AG04449 (cell line): Measurements from ENCODE around the gene CFAP74.

Experiments used
- CTCF ChIA-PET: fragments of 350-600 bp; formaldehyde crosslinking; extraction: SDS; loops from one replicate; lab custom pipeline; 2021; ENCODE audit warnings: antibody characterized with exemption; lab: Yijun Ruan, JAX
- POLR2A ChIA-PET: fragments of 400-600, 350-600 bp; formaldehyde crosslinking; extraction: SDS; loops from one replicate; lab custom pipeline; 2020; ENCODE audit warnings: antibody characterized with exemption, inconsistent platforms; lab: Yijun Ruan, JAX
- DNase-seq: peaks from one replicate; pipeline ENCODE4 v3.0.0-alpha.2; 2010; ENCODE audit warnings: low read depth, low spot score
- H3K4me3 ChIP-seq: 2 replicates; pipeline ENCODE4 v1.5.1; 2011; ENCODE audit warnings: low read depth, mild to moderate bottlenecking, control low read depth, low read length
- TF ChIP-seq, protein P1 (sequence below): IDR thresholded peaks from one replicate; pipeline ENCODE4 v1.5.1; 2011; ENCODE audit warnings: mild to moderate bottlenecking, moderate library complexity, low read length, control low read depth, inconsistent platforms; ENCODE audit not compliant: insufficient read depth; ENCODE audit errors: missing control alignments

Gene CFAP74

DNA sequence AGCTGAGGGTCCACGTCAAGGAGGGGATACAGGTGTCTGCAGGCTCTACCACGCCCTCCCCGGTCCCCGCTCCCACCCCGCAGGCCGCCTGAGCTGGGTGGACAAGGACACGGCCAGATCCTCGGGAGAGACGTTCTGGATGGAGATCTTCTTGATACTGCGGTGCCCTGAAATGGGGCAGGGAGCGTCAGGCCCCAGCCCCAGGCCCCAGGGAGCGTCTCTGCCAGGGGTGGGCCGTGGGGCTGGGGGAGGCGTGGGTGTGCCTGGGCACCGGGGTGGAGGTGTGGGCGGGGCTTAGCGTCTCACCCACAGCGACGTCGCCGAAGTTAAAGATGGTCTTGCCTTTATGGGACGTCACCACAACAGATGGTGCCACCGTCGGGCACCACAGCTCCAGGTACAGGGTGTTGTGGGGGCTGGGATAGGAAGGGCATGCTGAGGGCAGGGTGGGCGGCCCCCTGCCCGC lies 77.2 kb downstream of the CFAP74 start:
- no peak for DNase-seq
- POLR2A ChIA-PET, result no interaction called here
- TF ChIP-seq, protein P1, sequence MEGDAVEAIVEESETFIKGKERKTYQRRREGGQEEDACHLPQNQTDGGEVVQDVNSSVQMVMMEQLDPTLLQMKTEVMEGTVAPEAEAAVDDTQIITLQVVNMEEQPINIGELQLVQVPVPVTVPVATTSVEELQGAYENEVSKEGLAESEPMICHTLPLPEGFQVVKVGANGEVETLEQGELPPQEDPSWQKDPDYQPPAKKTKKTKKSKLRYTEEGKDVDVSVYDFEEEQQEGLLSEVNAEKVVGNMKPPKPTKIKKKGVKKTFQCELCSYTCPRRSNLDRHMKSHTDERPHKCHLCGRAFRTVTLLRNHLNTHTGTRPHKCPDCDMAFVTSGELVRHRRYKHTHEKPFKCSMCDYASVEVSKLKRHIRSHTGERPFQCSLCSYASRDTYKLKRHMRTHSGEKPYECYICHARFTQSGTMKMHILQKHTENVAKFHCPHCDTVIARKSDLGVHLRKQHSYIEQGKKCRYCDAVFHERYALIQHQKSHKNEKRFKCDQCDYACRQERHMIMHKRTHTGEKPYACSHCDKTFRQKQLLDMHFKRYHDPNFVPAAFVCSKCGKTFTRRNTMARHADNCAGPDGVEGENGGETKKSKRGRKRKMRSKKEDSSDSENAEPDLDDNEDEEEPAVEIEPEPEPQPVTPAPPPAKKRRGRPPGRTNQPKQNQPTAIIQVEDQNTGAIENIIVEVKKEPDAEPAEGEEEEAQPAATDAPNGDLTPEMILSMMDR, result no peak
- H3K4me3 ChIP-seq, result no peak overlapping the region
- CTCF ChIA-PET, result no interaction called here

DNA sequence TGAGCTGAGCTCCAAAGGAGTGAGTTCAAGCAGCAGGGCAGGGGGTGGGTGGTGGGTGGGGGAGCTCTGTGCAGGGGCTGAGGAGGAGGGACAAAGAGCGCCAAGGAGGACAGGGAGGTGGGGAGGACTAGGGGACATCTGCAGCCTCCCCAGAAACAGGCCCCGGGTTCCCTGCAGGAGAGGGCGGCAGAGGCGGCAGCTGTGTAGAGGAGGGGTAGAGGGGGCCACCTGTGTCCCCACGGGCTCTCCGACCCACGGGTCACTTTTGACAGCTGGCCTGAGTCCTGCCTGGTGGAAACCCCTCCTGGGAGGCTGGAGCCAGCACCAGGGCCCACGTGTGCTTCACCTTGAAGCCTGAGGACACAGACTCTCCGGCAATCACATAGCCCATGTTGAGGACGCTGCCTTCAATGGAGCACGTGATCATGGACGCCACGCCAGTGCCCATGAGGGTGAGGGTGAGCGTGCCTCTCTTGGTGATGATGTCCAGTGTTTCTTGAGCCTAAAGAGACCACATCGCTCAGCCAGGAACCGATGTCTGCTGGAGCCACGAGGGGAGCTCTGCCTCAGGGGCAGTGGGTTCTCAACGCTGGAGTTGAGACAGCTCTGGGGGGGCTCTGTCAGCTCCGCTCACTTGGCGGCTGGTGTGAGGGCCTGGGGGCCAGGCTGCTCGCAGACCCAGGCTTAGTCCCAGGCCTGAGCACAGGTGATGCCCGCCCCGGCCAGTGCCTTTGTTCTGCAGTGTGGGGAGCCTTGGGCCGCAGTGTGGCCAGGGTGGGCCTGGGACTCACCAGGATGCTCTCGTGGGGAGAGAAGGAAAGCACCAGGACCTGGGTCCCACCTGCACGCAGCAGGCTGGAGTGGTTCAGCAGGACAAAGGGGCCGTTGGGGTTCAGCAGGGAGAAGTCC lies 77.9 kb downstream of the CFAP74 start:
- POLR2A ChIA-PET, result no interaction called here

DNA sequence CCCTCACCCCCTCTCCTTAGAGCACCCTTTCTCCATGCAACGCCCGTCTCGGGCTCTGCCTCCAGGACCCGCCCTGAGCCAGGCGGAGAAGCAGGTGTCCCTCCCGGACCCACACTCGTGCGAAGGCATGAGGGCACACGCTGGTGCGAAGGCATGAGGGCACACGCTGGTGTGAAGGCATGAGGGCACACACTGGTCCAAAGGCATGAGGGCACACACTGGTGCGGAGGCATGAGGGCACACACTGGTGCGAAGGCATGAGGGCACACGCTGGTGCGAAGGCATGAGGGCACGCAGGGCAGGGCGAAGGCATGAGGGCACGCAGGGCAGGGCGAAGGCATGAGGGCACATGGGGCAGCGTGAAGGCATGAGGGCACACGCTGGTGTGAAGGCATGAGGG lies 78.7 kb downstream of the CFAP74 start:
- TF ChIP-seq, protein P1, result no peak
- ChIA-PET CTCF (interaction anchor here (0.9 to 1.5 kb wide), 2 partner anchors 19 to 120 kb away, joined by 3 to 7 read pairs; no protein-coding TSS in a partner anchor), POLR2A (no interaction called here)
- DNase-seq, result no peak
- H3K4me3 ChIP-seq, result no peak overlapping the region

More for the DNA sequence above, 77.9 kb downstream of the CFAP74 start:
- H3K4me3 ChIP-seq, result no peak overlapping the region
- CTCF ChIA-PET, result no interaction called here
- DNase-seq, result no peak
- TF ChIP-seq, protein P1, result no peak

DNA sequence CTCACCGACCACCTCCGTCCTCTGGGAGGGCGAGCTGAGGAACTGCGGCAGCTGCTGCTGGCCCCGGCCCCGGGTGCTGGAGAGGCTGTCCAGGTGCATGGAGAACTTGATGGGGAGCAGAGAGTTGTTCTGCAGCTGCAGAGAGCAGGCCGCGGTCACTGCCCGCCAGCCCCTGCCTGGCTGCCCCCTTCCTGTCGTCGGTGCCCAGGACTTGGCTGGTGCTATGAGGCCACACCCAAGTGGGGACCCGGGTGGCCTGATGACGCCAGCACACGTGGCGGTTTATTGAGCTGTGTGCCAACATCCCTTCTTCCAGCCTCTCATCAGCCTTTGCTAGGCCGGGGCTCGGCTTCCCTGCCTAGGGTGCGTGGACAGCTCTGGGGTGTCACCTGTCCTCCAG lies 79.2 kb downstream of the CFAP74 start:
- ChIA-PET CTCF (interaction anchor here (0.9 to 1.5 kb wide), 2 partner anchors 18 to 120 kb away, joined by 3 to 7 read pairs; no protein-coding TSS in a partner anchor), POLR2A (no interaction called here)
- H3K4me3 ChIP-seq, result no peak overlapping the region
- TF ChIP-seq, protein P1, result no peak
- no peak for DNase-seq

DNA sequence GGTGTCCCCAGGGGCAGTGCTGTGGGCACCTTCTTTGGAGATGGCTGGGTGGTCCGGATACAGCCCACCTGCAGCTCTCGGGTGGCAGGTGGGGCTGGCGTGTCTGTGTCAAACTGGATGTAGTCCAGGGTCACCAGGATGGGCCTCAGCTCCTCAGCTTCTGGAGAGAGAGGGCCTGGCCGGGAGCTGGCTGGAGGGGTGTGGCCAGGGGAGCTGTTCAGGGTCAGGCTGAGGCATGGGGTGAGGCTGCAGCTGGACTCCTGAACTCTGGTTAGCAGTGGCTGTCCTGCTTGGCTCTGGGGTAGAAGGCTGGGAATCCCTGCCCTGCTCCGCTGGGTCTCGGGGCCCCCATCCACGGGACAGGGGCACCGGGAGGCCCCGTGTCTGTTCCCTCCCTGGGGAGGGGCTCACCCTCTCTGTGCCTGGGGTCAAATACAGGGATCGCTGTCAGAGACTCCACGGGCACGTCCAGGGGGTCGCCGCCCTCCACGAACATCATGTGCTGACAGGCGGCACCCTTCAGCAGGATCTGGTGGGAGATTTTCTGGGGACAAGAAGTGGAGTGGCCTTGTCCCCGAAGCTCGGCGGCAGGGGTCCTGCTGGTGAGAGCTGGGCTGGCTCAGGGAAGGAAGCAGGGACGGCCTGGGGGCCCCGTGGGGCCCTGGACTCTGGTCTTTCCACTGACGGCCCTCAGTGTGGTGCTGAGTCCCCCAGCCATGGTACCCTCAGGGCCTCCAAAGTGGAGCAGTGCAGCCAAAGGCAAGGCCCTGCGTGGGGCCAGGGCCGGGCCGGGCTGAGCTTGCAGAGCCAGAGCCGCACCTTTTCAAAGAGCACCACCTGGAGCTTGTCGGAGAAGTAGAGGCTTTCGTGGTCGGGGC lies 80.4 kb downstream of the CFAP74 start:
- POLR2A ChIA-PET, result no interaction called here
- TF ChIP-seq, protein P1, result no peak
- CTCF ChIA-PET, result interaction anchor here (1.5 kb wide), 1 partner anchor 122 kb away, joined by 7 read pairs; no protein-coding TSS in a partner anchor
- no peak for DNase-seq
- no peak overlapping the region for H3K4me3 ChIP-seq

DNA sequence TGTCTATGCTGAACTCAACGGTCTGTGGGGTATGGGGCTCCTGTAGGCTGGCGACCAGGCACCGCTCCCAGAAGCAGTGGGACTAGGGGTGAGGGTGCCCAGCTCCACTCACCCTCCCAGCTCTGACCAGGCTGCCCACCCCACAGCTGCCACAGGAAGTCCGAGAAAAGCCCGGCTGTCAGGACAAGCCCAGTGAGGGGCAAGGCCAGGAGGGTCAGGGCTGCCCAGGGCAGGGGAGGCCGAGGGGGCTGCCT lies 81.0 kb downstream of the CFAP74 start:
- ChIA-PET POLR2A (no interaction called here), CTCF (no interaction called here)

More for the DNA sequence above, 81.0 kb downstream of the CFAP74 start:
- no peak for DNase-seq
- no peak overlapping the region for H3K4me3 ChIP-seq
- TF ChIP-seq, protein P1, result no peak
